ENCODE data around the gene SLC16A7.
"Not testable (repeated sequence)": the region's sequence is repeated elsewhere in the genome, so short reads cannot be mapped to it uniquely, and the experiment has no call there.

SLC16A7 gene, protein sequence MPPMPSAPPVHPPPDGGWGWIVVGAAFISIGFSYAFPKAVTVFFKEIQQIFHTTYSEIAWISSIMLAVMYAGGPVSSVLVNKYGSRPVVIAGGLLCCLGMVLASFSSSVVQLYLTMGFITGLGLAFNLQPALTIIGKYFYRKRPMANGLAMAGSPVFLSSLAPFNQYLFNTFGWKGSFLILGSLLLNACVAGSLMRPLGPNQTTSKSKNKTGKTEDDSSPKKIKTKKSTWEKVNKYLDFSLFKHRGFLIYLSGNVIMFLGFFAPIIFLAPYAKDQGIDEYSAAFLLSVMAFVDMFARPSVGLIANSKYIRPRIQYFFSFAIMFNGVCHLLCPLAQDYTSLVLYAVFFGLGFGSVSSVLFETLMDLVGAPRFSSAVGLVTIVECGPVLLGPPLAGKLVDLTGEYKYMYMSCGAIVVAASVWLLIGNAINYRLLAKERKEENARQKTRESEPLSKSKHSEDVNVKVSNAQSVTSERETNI

DNA sequence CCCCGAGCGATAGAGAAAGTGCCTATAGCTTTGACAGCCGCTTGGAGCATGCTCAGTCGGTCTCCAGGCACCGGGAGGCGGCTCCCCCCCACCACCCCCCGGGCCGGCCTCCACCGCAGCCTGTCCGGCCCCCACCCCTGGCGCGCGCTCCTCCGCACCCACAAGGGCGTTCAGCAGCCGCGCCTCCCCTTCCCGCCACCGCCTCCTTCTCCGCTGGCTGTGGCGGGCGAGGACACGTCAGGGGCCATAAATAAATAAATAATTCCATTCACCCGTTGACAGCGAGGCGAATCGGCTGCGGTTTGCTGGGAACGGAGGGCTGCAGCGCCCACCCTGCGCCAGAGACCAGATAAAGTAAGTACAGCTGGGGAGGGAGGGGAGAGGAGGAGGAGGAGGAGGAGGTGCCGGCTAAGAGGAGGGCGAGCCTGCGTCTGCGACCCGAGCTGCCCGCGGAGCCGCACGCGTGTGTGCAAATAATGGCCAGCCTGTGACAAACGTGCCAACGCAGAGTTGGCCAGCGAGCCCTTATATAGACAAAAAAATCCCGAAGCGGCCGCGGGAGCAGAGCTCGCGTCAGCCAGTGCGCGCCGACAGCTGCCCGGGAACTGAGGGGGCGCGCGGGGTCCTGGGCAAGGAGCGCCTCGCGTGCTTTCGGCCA, at the start of gene SLC16A7:
Gene SLC16A7, plus strand, starts transcription at position 147 of the 658 bp plus-strand sequence. CDS start 108,773 bp downstream, outside the sequence.
- DNase-seq, result peak; percentile 61 to 95 (median 86)
- intact Hi-C loops (cut with DNase I), result loop anchor here (5.0 kb wide), 1 partner anchor 186 kb away; no protein-coding TSS in a partner anchor

DNA sequence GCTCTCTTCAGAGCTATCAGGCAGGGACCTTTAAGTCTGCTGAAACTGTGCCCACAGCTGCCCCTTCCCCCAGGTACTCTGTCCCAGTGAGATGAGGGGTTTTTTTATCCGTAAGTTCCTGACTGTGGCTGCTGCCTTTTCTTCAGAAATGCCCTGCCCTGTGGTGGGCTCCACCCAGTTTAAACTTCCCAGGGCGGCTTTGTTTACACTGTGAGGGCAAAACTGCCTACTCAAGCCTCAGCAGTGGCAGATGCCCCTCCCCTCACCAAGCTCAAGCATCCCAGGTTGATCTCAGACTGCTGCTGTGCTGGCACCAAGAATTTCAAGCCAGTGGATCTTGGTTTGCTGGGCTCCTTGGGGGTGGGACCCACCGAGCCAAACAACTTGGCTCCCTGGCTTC, 46.9 kb upstream of the SLC16A7 start:
- intact Hi-C loops (cut with DNase I), result no loop called here
- no peak for DNase-seq

DNA sequence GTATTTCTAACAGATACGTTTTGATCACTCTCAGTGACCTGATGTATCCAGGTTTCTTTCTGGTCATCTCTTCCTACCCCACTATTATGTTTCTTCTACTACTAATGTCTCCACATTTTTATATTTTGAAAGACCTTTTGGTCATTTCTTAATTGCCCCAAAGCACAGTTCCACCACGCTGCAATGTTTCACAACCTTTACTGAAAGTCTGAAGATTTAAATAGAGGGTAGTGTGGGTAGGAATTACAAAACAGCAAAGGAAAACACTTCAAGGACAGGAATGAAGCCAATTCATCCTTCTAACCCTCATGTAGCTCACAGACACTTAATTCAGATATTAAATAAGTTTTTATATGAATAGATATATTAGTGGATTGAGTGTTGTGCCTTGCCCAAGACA, 36.1 kb upstream of the SLC16A7 start:
- intact Hi-C loops (cut with DNase I), result no loop called here
- DNase-seq, result no peak

DNA sequence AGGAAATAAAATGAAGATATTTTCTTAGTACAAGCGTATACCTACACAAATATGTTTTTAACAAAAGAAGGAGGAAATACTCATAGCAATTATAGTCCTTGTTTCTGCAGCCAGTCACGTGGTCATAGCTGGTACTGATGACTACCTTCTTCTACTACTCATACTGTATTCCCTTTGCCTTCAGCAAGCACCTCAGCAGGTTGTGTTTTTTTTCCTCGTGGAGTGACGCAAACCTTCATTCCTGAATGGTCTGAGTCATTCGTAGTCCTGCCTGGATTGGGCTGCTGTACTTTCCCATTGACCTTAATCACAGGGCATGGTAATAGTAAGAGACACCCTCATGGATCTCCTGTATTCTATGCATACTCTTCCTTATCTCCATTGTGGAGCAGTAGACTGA, 25.7 kb upstream of the SLC16A7 start:
- DNase-seq, result no peak
- intact Hi-C loops (cut with DNase I), result no loop called here

DNA sequence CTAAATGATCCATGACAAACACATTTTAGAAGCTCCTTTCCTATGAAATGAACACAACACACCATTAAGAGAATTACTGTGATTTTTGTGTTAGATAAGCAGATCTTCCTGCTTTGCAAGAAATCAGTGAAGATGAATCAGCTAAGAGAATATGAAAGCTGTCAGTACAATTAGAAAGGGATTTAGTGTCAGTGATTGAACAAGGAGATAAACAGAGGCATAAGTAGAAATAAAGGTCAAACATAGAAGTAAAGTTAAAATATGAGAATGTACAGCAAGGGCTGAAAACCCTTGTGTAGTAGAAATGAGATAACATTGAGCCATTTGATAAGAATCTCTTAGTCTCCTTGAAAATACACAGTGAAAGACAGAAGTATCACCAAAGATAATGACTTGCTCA, 21.4 kb upstream of the SLC16A7 start:
- intact Hi-C loops (cut with DNase I), result no loop called here
- DNase-seq, result no peak

DNA sequence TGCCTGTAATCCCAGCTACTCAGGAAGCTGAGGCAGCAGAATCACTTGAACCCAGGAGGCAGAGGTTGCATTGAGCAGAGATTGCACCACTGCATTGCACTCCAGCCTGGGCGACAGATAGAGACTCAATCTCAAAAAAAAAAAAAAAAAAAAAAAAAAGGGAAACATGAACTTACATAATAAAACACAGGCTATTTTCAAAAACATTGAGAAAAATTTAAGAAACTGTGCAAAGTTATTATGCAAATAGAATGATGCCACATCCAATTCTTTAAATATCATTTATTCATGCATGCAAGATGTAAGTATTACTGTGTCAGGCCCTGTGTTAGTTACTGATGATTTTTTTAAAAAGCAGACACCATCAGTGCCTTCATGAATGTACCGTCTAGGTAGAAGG, 20.0 kb upstream of the SLC16A7 start:
- intact Hi-C loops (cut with DNase I), result no loop called here
- no peak for DNase-seq

DNA sequence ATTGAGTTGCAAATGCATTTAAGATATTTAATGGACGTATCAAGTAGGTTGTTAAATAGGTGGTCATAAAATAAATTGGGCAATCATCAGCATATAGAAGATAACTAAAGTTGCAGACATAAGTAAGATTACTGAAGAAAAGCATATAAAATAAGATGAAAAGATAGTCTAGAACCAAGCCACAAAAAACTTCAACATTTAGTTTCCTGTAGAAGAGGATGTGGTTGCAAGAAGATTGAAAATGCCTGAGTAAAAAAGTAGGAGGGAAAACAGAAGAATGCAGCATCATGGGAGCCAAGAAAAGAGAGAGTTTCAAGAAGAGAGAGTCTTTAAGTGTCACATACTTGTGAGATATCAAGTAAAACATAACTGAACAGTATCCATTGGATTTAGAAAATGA, 17.6 kb upstream of the SLC16A7 start:
- intact Hi-C loops (cut with DNase I), result no loop called here
- DNase-seq, result no peak

DNA sequence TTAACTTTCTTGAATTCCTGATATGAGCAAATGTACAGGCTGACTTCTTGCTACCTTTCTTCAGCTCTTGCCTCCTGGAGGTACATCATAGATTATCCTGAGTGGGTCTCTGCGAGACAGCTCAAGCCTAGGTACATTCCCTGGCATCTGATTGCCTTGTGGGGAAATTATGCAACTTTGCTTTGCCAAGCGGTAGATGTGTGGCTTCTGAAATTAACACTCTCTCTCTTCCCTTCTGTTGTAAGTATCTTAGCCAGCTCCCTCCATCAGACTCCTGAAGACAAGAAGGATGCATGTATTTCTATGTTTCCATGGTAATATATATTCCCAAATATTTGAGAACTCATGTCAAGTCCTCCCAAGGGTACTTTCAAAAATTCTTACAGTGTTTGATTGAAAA, 16.2 kb upstream of the SLC16A7 start:
- intact Hi-C loops (cut with DNase I), result no loop called here
- DNase-seq, result no peak

DNA sequence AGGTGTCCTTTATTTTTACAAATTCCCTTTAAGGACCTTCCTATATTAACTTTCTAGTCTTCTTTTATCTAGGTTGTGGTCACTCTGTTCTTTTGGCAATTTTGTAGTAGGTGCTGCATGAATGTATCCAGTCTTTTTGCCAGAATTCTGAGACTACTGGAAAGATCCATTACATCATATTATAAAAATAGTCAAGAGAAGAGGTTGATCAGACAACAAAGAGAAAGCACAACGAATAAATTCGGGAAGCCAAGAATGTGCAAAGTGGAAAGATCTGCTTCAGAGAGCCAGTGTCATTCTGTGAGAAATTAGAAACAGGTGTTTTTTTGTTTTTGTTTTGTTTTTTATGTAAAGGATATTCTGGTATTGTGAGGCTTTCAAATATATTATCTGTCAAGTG, 15.8 kb upstream of the SLC16A7 start:
- intact Hi-C loops (cut with DNase I), result no loop called here
- no peak for DNase-seq

DNA sequence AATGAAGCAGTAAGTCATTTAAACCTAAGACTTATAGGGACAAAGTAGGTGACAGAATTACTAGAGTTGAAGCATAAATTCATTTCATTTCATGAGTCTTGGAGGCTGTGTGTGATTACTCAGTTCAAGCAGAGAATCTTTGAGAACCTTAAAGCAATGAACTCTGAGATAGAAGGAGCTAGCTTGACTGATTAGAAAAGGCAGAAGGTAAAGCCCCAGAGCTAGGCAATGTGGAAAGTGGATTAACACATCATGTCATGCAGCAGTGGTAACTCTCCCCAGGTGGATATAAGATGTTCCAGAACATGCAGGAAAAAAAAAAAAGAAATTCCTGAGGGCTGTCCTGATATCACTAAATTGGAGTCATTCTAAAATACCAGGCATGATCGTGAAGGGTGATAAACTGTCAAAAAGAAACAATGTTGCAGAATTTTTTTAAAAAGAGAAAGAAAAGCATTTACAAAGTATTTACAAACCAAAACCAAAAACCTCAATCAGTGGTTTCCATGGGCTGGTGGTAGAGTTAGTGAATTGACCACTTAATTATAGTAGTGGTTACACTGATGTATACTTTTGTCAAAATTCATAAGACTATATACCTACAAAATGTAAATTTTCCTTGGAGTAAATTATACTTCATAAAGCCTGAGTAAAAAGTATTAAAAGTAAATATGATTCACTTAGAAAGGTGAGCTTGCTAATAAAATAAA, 12.7 kb upstream of the SLC16A7 start:
- no peak for DNase-seq
- intact Hi-C loops (cut with DNase I), result no loop called here

DNA sequence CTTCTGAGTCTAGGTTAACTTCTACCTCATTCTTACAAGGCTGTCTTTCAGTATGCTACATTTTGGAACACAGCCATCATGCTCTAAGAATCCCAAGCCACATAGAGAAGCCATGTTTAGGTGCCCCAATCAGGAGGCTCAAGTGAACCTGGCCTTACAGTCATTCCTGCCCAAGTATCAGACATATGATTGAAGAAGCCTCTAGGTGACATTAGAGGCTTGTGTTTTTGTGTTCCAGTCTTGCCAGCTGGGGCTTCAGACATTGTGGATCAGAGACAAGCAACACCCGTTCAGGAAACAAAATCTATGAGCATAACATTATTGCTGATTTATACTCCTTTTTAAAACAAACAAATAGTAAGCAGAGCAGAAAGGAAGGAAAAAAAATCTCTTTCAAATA, 8.1 kb upstream of the SLC16A7 start:
- intact Hi-C loops (cut with DNase I), result no loop called here
- DNase-seq, result no peak

DNA sequence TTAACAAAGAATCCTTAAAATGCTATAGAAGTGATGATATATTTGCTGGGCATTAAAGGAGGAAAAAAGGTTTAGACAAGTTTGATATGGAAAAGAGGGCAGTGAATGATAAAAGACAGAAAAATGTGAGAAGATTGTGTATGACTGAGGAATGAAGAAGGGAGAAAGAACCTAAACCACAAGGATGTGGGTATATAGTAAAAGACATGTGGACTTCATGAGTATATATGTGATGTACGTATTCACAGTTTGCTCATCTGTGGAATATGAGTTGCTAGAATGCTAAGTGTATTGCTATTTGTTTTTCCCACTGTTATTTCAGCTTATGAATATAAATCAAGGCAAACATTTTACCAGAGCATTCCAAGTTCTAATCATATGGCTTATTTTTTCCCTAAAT, 2.1 kb upstream of the SLC16A7 start:
- DNase-seq, result no peak
- intact Hi-C loops (cut with DNase I), result no loop called here

DNA sequence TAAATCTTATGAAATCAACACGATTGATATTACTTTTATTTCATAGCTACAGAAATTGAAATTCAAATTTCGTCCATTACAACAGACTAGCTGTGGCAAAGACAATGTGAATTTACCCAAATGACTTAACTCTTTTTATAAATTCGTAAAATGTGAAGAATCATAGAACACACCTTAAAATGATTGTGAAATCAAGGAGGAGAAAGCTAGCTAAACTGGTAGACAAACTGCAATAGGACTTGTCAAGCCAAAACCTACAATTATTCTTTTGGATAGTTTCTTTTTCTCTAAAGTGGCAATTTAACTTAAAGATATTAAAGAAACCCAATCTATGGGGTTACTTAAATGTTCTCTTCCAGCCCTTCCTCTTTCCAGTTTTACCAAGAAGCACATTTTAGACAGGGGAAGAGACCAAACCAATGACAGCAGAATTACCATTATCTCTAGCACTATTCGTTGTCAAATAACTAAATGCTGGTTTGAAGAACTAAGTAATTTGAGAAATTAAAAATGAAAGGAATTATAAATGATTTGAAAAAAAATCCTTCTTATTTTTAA, 807 bp upstream of the SLC16A7 start:
- intact Hi-C loops (cut with DNase I), result loop anchor here (5.0 kb wide), 1 partner anchor 187 kb away; no protein-coding TSS in a partner anchor
- DNase-seq, result no peak

DNA sequence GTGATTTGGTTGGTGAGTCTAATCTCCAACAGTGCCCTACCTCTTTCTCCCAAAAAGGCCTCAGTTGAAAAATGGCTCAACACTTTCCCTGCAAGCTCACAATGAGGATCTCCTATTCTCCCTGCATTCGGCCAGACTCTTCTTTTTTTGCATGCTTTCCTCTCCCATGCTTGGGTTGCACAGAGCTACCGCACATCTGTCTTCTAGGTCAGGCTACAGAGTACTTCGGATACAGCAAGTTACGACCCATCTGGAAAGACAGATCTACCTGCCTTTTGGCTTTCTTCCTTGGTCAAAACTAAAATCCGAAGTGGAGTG, 305 bp upstream of the SLC16A7 start:
- DNase-seq, result no peak
- intact Hi-C loops (cut with DNase I), result loop anchor here (5.0 kb wide), 1 partner anchor 187 kb away; no protein-coding TSS in a partner anchor

DNA sequence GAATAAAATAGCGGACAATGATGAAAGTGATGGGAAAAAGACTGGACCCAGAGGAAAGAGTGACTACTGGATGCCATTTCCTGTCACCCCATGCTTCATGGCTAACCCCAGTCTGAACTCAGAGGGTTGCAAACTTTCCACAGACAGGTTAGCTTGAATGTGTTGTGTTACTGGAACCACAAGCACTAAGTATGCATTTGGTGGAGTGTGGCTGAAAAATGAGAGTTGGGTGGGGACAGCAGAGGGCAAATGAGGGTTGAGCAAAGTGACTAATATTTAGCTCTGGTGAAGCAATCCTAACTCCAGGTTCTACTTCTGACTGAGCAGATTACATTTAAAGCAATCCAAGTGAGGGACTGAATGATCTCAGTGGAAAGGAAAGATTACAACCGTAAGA, 1.6 kb downstream of the SLC16A7 start:
- intact Hi-C loops (cut with DNase I), result loop anchor here (5.0 kb wide), 1 partner anchor 185 kb away; no protein-coding TSS in a partner anchor
- peak in 20 of 42 donors; percentile 7 to 55 (median 18) for DNase-seq

DNA sequence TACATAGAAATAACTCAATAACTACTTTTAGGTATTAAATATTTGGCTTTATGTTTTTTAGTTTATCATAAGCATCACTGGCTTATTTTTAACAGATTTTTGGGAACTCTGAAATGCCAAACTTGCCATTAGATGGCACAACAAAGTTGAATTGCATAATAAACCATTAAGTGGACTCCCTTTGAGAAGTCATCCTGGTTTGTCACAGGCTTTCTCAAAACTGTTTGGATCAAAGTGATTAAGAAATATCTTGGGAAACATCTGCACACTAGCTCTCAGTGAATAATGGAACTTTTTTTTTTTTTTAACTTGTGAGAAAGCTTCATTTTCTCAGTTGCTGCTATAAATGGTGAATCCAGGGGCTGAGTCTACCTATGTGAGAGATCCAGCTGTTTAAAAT, 4.3 kb downstream of the SLC16A7 start:
- intact Hi-C loops (cut with DNase I), result no loop called here
- no peak for DNase-seq

DNA sequence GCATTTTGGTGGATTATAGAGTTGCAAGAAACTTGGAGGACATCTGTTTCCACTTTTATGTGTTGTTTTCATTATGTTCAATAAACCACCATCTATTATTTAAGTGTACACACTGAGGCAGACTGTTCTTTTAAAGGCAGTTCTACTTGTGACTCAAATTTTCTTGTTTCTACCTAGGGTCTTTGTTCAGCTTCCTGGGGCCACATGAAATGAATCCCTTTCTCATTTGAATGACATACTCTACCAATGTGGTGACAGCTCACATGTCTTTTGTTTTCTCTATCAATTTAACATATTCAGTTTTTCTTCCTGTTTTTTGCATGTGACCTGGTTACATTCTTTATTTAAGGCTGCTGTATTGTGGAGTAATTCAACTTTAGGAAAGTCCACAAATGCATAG, 7.9 kb downstream of the SLC16A7 start:
- DNase-seq, result no peak
- intact Hi-C loops (cut with DNase I), result no loop called here

DNA sequence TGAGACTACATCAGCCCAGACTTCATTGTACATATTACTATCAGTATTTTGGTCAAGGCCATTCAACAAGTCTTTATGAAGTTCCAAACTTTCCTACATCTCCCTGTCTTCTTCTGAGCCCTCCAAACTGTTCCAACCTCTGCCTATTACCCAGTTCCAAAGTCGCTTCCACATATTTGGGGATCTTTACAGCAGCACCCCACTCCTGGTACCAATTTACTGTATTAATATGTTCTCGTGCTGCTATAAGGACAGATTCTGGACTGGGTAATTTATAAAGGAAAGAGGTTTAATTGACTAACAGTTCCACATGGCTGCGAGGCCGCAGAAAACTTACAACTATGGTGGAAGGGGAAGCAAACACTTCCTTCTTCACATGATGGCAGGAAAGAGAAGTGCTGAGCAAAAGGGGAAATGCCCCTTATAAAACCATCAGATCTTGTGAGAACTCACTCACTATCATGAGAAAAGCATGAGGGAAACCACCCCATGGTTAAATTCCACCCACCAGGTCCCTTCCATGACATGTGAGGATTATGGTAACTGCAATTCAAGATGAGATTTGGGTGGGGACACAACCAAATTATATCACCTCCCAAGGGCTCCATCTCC, 17.1 kb downstream of the SLC16A7 start:
- DNase-seq; intact Hi-C loops (cut with DNase I): not testable (repeated sequence)

All from head of caudate nucleus (tissue), 42 donors.